Upper lobe of right lung (tissue), 1 donor: Measurements from ENCODE around the gene LRRC31. TPM values are rescaled to one million over a fixed set of nuclear protein-coding genes. Genes with fewer than 3 reads are reported as not detected.

Source experiments
- ATAC-seq: fragments of 200-7000 bp; cut with Tn5 transposase; one replicate; pipeline ENCODE4 v1.9.1; 2020; ENCODE audit warnings: mild to moderate bottlenecking, moderate library complexity
- DNase-seq: peaks from one replicate; pipeline ENCODE4 v3.0.0-alpha.2; 2020
- H3K27ac ChIP-seq: fragments of 200-600 bp; one replicate; pipeline ENCODE4 v1.8.0; 2022
- H3K27me3 ChIP-seq: fragments of 200-600 bp; one replicate; pipeline ENCODE4 v1.8.0; 2022; ENCODE audit warnings: mild to moderate bottlenecking
- H3K36me3 ChIP-seq: fragments of 200-600 bp; one replicate; pipeline ENCODE4 v1.8.0; 2022
- H3K4me1 ChIP-seq: fragments of 200-600 bp; one replicate; pipeline ENCODE4 v1.8.0; 2022
- H3K4me3 ChIP-seq: fragments of 200-600 bp; one replicate; pipeline ENCODE4 v1.8.0; 2022; ENCODE audit warnings: mild to moderate bottlenecking
- H3K9me3 ChIP-seq: fragments of 200-600 bp; one replicate; pipeline ENCODE4 v1.8.0; 2022
- CTCF ChIP-seq: fragments of 200-600 bp; IDR thresholded peaks from one replicate; pipeline ENCODE4 v1.8.0; 2022; ENCODE audit warnings: antibody characterized with exemption
- intact Hi-C: fragments of 100-400 bp; cut with DNase I; formaldehyde crosslinking; loops from one replicate; pipeline ENCODE4 v1.11.0; 2022
- total RNA-seq: library from RNA; stranded (reverse); fragmentation: NEBNext Ultra II Directional; extraction: Animal tissue kit (Norgen Biotek cat#: 25700); gene quantifications from one replicate; pipeline ENCODE4 v1.2.1, GENCODE V29; 2021
- donor health status: DM: no; HTN: yes; CAD: no; lungs with severe emphysema.

LRRC31 gene
- total RNA-seq, 1 donor from 2014 or later: 1.7 TPM

- Histone ChIP-seq H3K27ac (no peak overlapping the region), H3K4me3 (peak overlapping the region; percentile 64)
Observed at GRCh38 chr3:169813278-169813677, 56.5 kb downstream of the LRRC31 start.

GRCh38 chr3:169812332-169813235 lies 57.2 kb downstream of the LRRC31 start, which contains the start of the genes LRRC34 and LRRIQ4:
LRRC34 (minus strand) TSS chr3:169812904; CDS start chr3:169812548, 356 bp downstream.
LRRIQ4 (plus strand) TSS chr3:169812870; CDS start chr3:169821922, 9,052 bp downstream.
- TF ChIP-seq CTCF: no peak
- intact Hi-C loops: no loop called here
- no peaks in the 10 kb centered on the region for H3K27me3 ChIP-seq
- H3K36me3 ChIP-seq: no peaks in the 10 kb centered on the region
- H3K4me1 ChIP-seq: peaks cover 3% of the 10 kb centered on the region
- DNase-seq: peak; percentile 91
- no peaks in the 10 kb centered on the region for H3K9me3 ChIP-seq
- H3K27ac ChIP-seq: peak within 1 kb of the TSS; percentile 80
- H3K4me3 ChIP-seq: peak within 1 kb of the TSS; percentile 64
- ATAC-seq: peak; percentile 93

More at GRCh38 chr3:169813278-169813677, 56.5 kb downstream of the LRRC31 start:
- no peak for TF ChIP-seq CTCF
- ATAC-seq: no peak
- DNase-seq: no peak
- Histone ChIP-seq H3K27me3 (no peaks in the 10 kb centered on the region), H3K9me3 (no peaks in the 10 kb centered on the region), H3K4me1 (peaks cover 3% of the 10 kb centered on the region), H3K36me3 (no peaks in the 10 kb centered on the region)
- intact Hi-C loops: no loop called here

- H3K27me3 ChIP-seq: no peaks in the 10 kb centered on the region
- peaks cover 3% of the 10 kb centered on the region for H3K4me1 ChIP-seq
- H3K4me3 ChIP-seq: peak overlapping the region; percentile 64
- no peak for DNase-seq
- no peak for TF ChIP-seq CTCF
- no peaks in the 10 kb centered on the region for H3K36me3 ChIP-seq
- intact Hi-C loops: no loop called here
- H3K9me3 ChIP-seq: no peaks in the 10 kb centered on the region
- ATAC-seq: peak; percentile 51
- peak overlapping the region; percentile 80 for H3K27ac ChIP-seq
Observed at GRCh38 chr3:169811631-169812331, 58.0 kb downstream of the LRRC31 start.

GRCh38 chr3:169809230-169809795 lies 60.4 kb downstream of the LRRC31 start:
- no peak overlapping the region for H3K27ac ChIP-seq
- H3K4me3 ChIP-seq: no peak overlapping the region
- intact Hi-C loops: no loop called here
- H3K36me3 ChIP-seq: no peaks in the 10 kb centered on the region
- H3K4me1 ChIP-seq: peaks cover 3% of the 10 kb centered on the region
- no peak for ATAC-seq
- no peaks in the 10 kb centered on the region for H3K27me3 ChIP-seq
- no peaks in the 10 kb centered on the region for H3K9me3 ChIP-seq
- TF ChIP-seq CTCF: no peak
- no peak for DNase-seq

- intact Hi-C loops: no loop called here
Observed at GRCh38 chr3:169804681-169805080, 65.1 kb downstream of the LRRC31 start.

More at GRCh38 chr3:169804681-169805080, 65.1 kb downstream of the LRRC31 start:
- Histone ChIP-seq H3K36me3 (peaks cover 6% of the 10 kb centered on the region), H3K27me3 (no peaks in the 10 kb centered on the region), H3K4me3 (no peak overlapping the region), H3K9me3 (no peaks in the 10 kb centered on the region), H3K4me1 (no peaks in the 10 kb centered on the region), H3K27ac (no peak overlapping the region)
- ATAC-seq (no peak), DNase-seq (no peak)
- no peak for TF ChIP-seq CTCF
